ENCODE measurements around the gene SLC17A7. TPM values are rescaled to one million over a fixed set of nuclear protein-coding genes. Genes with fewer than 3 reads are reported as not detected.

The SLC17A7 gene
- not detected in 2 replicates for total RNA-seq

DNA sequence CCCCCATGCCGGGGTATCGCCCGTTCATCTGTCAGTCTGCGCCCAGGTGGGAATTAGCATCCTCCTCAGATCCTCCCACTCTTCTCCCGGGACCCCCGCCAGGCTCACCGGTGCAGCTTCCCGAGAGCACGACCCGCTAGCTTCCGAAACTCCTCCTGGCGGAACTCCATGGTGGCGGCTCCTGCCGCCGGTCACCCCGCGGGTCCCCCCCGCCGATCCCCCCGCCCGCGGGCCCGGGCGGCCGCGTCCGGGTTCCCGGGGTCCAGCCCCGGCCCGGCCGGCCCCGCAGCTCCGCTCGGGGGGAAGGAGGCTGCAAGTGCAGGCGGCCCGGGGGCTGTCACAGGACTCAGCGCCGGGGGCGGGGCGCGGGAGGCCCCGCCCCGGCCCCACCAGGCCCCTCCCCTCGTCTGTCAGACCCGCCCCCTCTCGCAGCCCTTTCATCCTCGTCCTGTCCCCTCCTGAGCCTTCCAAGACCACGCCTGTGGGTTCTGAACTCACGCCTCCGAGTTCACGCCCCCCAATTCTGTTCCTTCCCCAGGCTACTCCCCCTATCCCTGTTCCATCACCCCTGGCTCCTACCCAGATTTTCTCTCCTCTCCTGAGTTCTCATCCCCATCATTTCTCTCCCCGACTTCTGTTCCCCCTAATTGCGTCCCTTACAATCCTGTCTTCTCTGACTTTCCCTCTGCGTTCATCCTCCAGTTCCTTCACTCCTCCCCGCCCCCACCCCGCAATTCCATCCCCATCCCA is at the start of gene SLC17A7:
TSS of gene SLC17A7 (minus strand) at position 318 of the 750 bp plus-strand sequence. CDS start at position 170, 148 bp downstream.

DNA sequence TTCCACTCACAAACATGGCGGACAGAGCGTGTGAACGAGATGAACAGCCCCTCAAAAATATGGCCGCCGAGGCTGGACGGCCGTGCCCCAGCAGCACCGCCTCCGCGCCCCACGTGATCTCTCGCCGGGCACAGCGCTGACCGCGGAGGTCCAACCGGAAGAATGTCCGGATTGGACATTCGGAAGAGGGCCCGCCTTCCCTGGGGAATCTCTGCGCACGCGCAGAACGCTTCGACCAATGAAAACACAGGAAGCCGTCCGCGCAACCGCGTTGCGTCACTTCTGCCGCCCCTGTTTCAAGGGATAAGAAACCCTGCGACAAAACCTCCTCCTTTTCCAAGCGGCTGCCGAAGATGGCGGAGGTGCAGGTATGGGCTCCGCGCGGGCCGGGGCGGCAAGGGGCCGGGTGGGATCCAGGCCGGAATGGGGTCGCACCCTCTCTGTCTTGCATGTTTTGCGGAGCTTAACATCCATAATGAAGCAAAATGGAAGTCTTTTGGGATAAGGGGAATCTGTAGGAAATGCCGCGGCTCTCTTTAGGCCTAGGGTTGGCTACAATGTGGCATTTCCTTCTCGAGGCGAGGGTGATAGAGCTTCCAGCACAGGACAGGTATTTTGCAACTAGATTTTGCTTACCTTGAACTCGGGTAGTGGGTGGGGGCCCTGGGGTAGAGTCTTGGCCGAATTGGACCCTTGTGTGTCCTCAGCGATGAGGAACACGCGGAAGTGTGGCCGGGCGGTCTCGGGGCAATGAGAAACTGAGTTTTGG is 46.1 kb upstream of the SLC17A7 start, which contains the start of gene RPL13A:
TSS of gene RPL13A (plus strand) at position 332 of the 769 bp plus-strand sequence. CDS start at position 354, 22 bp downstream.

DNA sequence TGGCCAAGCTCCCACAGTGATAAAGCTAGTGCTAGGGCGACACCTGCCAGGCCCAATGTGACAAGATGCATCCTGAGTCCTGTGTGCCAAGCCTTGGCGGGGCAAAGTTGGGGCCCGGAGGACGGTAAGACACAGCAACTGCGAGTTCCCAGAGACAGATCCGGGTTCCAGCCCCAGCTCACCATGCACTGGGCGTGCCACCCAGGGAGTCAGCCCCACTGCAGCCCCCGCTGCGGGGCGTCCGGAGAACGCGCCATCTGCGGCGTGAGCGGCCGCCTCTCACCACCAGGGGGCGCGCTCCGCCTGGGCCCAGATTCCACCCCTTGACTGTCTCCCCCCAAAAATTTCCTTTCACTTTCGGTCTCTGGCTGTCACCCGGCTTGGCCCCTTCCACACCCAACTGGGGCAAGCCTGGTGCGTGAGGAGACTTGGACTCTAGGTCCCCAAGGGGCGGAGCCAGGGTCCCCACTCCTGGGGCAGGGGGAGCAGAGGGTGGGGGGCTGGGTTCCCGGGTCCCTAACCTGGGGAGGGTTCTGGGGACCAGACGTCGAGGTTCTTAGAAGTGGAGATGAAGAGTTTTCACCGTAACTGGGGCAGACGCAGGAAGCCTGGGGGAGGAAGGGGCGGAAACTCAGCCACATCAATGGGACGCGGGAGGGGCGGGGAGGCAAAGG is 32.7 kb upstream of the SLC17A7 start, which contains the start of gene FLT3LG:
TSS of gene FLT3LG (plus strand) at position 348 of the 674 bp plus-strand sequence. CDS start 425 bp downstream, outside the sequence.

DNA sequence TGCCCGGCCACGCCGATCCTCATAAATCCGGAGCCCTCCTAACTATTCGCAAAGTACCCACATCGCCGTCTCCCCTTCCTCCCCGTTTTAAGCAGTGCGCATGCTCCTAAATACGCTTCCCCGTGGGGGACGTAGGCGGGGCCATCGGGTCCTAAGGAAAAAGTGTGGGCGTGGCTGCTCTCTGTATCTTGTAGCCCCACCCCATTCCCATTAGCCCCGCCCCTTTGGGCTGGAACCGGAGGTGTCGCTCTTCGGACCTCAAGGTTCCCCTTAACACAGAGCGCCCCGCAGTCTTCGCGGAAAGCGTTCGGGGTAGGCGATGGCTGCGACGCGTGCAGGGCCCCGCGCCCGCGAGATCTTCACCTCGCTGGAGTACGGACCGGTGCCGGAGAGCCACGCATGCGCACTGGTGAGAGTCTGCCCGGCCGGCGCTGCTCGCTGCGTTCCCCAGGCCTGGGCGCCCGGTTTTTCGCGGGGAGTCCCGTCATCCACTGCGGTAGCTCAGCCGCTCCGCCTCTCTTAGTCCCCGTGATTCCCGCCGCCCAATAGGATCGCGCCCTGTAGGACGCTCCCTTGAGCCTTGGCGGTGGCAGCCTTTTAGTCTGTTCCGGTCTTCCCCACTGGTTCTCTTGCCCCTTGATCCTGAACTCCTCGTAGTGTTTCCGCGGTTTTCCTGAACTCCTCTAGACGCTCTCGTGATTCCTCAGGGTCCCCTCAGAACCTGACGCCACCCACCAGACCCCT is 11.9 kb upstream of the SLC17A7 start, which contains the start of gene ALDH16A1:
TSS of gene ALDH16A1 (plus strand) at position 213 of the 744 bp plus-strand sequence. CDS start at position 320, 107 bp downstream.

DNA sequence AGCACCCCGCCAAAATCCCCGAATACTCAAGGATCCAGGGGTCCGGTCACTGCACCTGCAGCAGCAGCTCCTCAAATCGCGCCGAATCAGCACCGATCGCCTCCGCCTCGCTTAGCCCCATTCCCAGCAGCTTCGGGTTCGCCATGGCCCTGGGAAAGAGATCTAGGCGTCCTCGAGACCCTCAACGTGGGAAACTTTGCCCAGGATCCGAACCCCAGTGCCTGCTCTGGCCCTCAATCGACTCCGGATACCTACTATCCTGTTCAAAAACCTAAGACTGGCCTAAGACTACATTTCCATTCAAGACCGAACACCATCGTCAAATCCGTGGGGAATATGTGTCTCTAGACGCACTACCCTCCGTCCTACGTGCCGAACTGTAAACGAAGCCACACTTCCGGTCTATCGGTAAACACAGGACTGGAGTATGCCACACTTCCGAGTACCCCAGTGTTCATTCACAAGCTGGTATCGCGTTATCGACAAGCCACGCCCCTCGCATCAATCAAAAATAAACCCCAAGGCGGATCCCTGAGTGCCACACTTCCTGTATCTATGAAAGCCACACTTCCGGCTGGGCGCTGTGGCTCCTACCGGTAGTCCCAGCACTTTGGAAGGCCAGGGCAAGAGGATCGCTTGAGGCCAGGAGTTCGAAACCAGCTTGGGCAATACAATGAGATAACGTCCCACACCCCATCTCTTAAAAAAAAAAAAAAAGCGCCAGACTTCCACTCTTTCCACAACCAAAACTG is 10.3 kb upstream of the SLC17A7 start, which contains the start of gene PIH1D1:
TSS of gene PIH1D1 (minus strand) at position 385 of the 752 bp plus-strand sequence. CDS start at position 145, 240 bp downstream.

DNA sequence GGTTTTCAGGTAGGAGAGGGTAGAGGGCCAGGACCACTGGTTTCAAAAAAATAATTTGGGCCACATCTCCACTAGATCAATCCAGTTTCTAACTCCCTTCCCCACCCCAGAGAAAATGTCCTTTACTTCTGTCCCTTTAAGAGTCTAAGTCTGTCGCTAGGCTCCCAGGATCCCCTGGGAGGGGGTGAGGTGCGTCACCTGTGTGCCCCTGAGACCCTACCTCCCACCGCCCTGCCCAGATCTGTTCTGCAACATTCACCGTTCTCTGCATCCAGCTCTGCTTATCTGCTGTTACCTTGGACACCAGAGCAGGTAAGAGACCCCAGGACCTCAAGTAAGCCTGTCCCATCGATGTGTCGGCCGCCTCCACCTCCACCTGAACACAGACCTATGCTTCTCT is 16.1 kb downstream of the SLC17A7 start, which contains the start of gene GFY:
TSS of gene GFY (plus strand) at position 211 of the 400 bp plus-strand sequence. CDS start 1,043 bp downstream, outside the sequence.

DNA sequence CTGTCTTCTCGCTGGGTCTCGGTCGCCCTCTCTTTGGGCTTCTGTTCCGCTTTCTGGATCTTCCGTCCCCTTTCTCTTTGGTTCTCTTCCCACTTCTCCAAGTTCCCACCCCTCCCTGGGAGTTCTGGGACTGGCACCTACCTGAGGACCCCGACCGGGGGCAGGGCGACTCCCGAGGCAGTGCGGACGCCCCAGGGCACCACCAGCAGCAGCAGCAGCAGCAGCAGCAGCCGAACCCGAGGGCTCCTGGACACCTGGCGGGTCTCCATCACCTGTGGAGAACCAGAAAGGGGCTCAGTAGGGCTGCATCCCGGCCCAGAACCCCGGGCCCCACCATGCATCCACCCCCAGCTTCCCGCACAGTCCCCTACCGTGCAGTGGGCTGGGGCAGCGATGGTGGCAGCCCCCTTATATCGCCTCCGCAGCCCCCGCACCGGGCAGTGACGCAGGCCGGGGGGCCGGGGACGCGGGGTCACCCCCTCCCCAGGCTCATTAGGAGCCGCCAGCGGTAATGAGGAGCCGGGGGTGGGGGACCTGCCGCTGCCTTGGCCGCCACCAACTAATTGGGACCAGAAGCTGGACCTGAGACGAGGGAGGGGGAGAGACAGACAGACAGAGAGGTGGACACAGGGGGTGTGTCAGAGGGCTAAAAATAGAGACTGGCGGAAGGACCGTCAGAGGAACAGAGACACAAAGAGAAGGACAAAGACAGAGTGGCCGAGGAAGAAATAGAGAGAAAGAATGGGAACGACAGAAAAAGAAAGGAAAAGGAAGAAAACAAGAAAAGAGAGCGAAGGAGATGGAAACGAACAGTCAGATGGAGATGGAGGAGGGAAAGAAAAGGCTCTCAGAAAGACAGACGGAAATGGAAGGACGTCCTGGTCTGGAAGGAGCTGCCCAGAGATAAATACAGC is 18.0 kb downstream of the SLC17A7 start, which contains the start of gene PTH2:
TSS of gene PTH2 (minus strand) at position 371 of the 914 bp plus-strand sequence. CDS start at position 269, 102 bp downstream.

DNA sequence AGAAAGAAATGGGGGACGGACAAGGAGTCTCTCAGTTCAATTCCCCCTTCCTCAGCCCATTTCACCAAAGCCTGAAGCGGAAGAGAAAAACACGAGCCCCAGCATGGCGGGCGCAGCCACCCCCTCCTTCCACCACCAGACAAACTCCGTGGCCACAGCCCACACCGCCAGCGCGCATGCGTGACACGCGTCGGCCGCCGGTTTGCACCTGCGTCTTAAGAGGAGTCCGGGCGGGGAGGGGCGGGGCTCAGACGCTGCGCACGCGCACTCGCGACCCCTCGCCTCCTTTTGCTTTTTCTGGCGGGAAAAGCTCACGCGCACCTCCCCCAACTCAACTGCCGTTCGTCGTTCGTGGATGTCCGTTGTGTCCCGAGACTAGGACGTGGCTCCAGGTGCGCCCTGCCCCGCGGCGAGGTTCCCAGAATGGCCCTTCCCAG is 53.4 kb downstream of the SLC17A7 start, which contains the start of gene KASH5:
TSS of gene KASH5 (plus strand) at position 314 of the 437 bp plus-strand sequence. CDS start 2,635 bp downstream, outside the sequence.

Other genes starting within 250 kb of the SLC17A7 start
- 0.97 TPM in 1 of 2 replicates, not detected in the other for gene SLC6A16, start 116.3 kb downstream of the SLC17A7 start, total RNA-seq
- not detected in 2 replicates for gene CD37, start 106.1 kb downstream of the SLC17A7 start, total RNA-seq
- gene TEAD2, start 79.1 kb downstream of the SLC17A7 start, total RNA-seq: 27.6 and 32.1 TPM in 2 replicates
- 0.36 TPM in 1 of 2 replicates, not detected in the other for gene DKKL1, start 77.7 kb downstream of the SLC17A7 start, total RNA-seq
- not detected in 2 replicates for gene KASH5, start 53.3 kb downstream of the SLC17A7 start, total RNA-seq
- not detected in 2 replicates for gene PTH2, start 18.1 kb downstream of the SLC17A7 start, total RNA-seq
- gene GFY, start 16.1 kb downstream of the SLC17A7 start, total RNA-seq: not detected in 2 replicates
- 71.0 and 89.9 TPM in 2 replicates for gene PIH1D1, start 10.3 kb upstream of the SLC17A7 start, total RNA-seq
- gene ALDH16A1, start 11.7 kb upstream of the SLC17A7 start, total RNA-seq: 31.1 and 48.8 TPM in 2 replicates
- gene FLT3LG, start 32.7 kb upstream of the SLC17A7 start, total RNA-seq: 3.2 and 5.0 TPM in 2 replicates
- gene RPL13A, start 46.1 kb upstream of the SLC17A7 start, total RNA-seq: 3,850 and 3,885 TPM in 2 replicates
- gene RPS11, start 54.9 kb upstream of the SLC17A7 start, total RNA-seq: 4,588 and 4,689 TPM in 2 replicates
- 130 and 246 TPM in 2 replicates for gene FCGRT, start 71.1 kb upstream of the SLC17A7 start, total RNA-seq
- 274 and 377 TPM in 2 replicates for gene RCN3, start 86.5 kb upstream of the SLC17A7 start, total RNA-seq
- gene NOSIP, start 139.0 kb upstream of the SLC17A7 start, total RNA-seq: 56.3 and 65.0 TPM in 2 replicates
- not detected in 2 replicates for gene PRRG2, start 139.8 kb upstream of the SLC17A7 start, total RNA-seq
- gene PRR12, start 149.7 kb upstream of the SLC17A7 start, total RNA-seq: 4.4 and 5.2 TPM in 2 replicates
- 108 and 112 TPM in 2 replicates for gene RRAS, start 198.6 kb upstream of the SLC17A7 start, total RNA-seq
- 21.1 and 25.8 TPM in 2 replicates for gene SCAF1, start 200.7 kb upstream of the SLC17A7 start, total RNA-seq
- gene IRF3, start 224.3 kb upstream of the SLC17A7 start, total RNA-seq: 52.7 and 69.3 TPM in 2 replicates
- 7.8 and 12.5 TPM in 2 replicates for gene BCL2L12, start 224.4 kb upstream of the SLC17A7 start, total RNA-seq
- 248 and 251 TPM in 2 replicates for gene PRMT1, start 235.7 kb upstream of the SLC17A7 start, total RNA-seq
- gene ADM5, start 248.1 kb upstream of the SLC17A7 start, total RNA-seq: 0.72 TPM in 1 of 2 replicates, not detected in the other
- 8.8 and 11.2 TPM in 2 replicates for gene CPT1C, start 249.6 kb upstream of the SLC17A7 start, total RNA-seq